Immature natural killer cell (primary cell): ENCODE measurements around the gene ULK1. TPM values are rescaled to one million over a fixed set of nuclear protein-coding genes. Genes with fewer than 3 reads are reported as not detected.
A peak's percentile ranks its signal among the peaks of the same experiment; 100 is the strongest.

Experiments
- DNase-seq, 3 donors: peaks; one replicate each; pipeline ENCODE4 v3.0.0; 2022; ENCODE audit warnings: mixed read lengths in 1 of 3
- H3K27ac Mint-ChIP-seq, 6 donors: one replicate each; pipeline ENCODE4 v1.8.0; 2020; ENCODE audit warnings: mixed read lengths in 6 of 6, mild to moderate bottlenecking in 5 of 6, inconsistent platforms in 4 of 6, moderate library complexity in 3 of 6
- H3K27me3 Mint-ChIP-seq, 3 donors: one replicate each; pipeline ENCODE4 v1.8.0; 2020 to 2021; ENCODE audit warnings: low read depth in 3 of 3, mild to moderate bottlenecking in 3 of 3, mixed read lengths in 3 of 3, moderate library complexity in 3 of 3, inconsistent platforms in 1 of 3
- H3K36me3 Mint-ChIP-seq, 3 donors: one replicate each; pipeline ENCODE4 v1.8.0; 2020; ENCODE audit warnings: mixed read lengths in 3 of 3, inconsistent platforms in 2 of 3, mild to moderate bottlenecking in 2 of 3
- H3K4me1 Mint-ChIP-seq, 2 donors: one replicate each; pipeline ENCODE4 v1.8.0; 2020; ENCODE audit warnings: inconsistent platforms in 2 of 2, mild to moderate bottlenecking in 2 of 2, mixed read lengths in 2 of 2, moderate library complexity in 1 of 2
- H3K4me3 Mint-ChIP-seq, 5 donors: one replicate each; pipeline ENCODE4 v1.8.0; 2020; ENCODE audit warnings: mild to moderate bottlenecking in 5 of 5, mixed read lengths in 5 of 5, inconsistent platforms in 3 of 5, moderate library complexity in 3 of 5
- H3K9me3 Mint-ChIP-seq, 6 donors: one replicate each; pipeline ENCODE4 v1.8.0; 2020; ENCODE audit warnings: mild to moderate bottlenecking in 6 of 6, mixed read lengths in 6 of 6, inconsistent platforms in 4 of 6, moderate library complexity in 3 of 6
- polyA plus RNA-seq, 3 donors: library from polyadenylated mRNA; unstranded; fragments of 300-500 nt; fragmentation: Illumina TruSeq; gene quantifications; one replicate each; pipeline ENCODE4 v1.2.3, GENCODE V29; 2021

The ULK1 gene
- polyA plus RNA-seq, 3 donors from 2014 or later: 0.36 to 1.2 TPM; not detected in 1

GRCh38 chr12:131902332-131903241 lies 8.2 kb downstream of the ULK1 start:
- Mint-ChIP-seq H3K4me1 (peaks cover 0 to 28% of the 10 kb centered on the region in 2 donors), H3K9me3 (no peaks in the 10 kb centered on the region), H3K36me3 (peaks cover 0 to 3% (median 0%) of the 10 kb centered on the region in 3 donors), H3K27me3 (peaks cover 0 to 2% (median 1%) of the 10 kb centered on the region in 3 donors), H3K27ac (no peak overlapping the region), H3K4me3 (no peak overlapping the region)
- DNase-seq: no peak

GRCh38 chr12:131903270-131904255 lies 9.1 kb downstream of the ULK1 start:
- Mint-ChIP-seq H3K9me3 (no peaks in the 10 kb centered on the region), H3K36me3 (peaks cover 0 to 3% (median 0%) of the 10 kb centered on the region in 3 donors)
- DNase-seq: no peak

GRCh38 chr12:131904346-131904745 lies 9.9 kb downstream of the ULK1 start:
- Mint-ChIP-seq H3K4me3 (no peak overlapping the region), H3K27me3 (peaks cover 0 to 2% (median 1%) of the 10 kb centered on the region in 3 donors), H3K36me3 (peaks cover 0 to 3% (median 0%) of the 10 kb centered on the region in 3 donors), H3K9me3 (no peaks in the 10 kb centered on the region), H3K4me1 (peaks cover 0 to 23% of the 10 kb centered on the region in 2 donors), H3K27ac (no peak overlapping the region)
- DNase-seq: no peak

More at GRCh38 chr12:131903270-131904255, 9.1 kb downstream of the ULK1 start:
- Mint-ChIP-seq H3K4me3 (no peak overlapping the region), H3K27ac (peak overlapping the region in 1 of 6 donors; percentile 50), H3K27me3 (peaks cover 0 to 2% (median 1%) of the 10 kb centered on the region in 3 donors), H3K4me1 (peaks cover 0 to 23% of the 10 kb centered on the region in 2 donors)

GRCh38 chr12:131905081-131905629 lies 10.7 kb downstream of the ULK1 start:
- H3K27me3 Mint-ChIP-seq: peaks cover 0 to 3% (median 2%) of the 10 kb centered on the region in 3 donors
- H3K27ac Mint-ChIP-seq: peak overlapping the region in 1 of 6 donors; percentile 46
- H3K36me3 Mint-ChIP-seq: peaks cover 0 to under 1% (median 0%) of the 10 kb centered on the region in 3 donors
- H3K4me1 Mint-ChIP-seq: peaks cover 0 to 22% of the 10 kb centered on the region in 2 donors
- H3K9me3 Mint-ChIP-seq: no peaks in the 10 kb centered on the region
- no peak for DNase-seq
- no peak overlapping the region for H3K4me3 Mint-ChIP-seq

GRCh38 chr12:131905630-131906091 lies 11.2 kb downstream of the ULK1 start:
- Mint-ChIP-seq H3K27me3 (peaks cover 0 to 3% (median 2%) of the 10 kb centered on the region in 3 donors), H3K4me1 (peaks cover 0 to 21% of the 10 kb centered on the region in 2 donors), H3K27ac (peak overlapping the region in 2 of 6 donors; percentile 40 to 46), H3K4me3 (no peak overlapping the region), H3K36me3 (no peaks in the 10 kb centered on the region), H3K9me3 (no peaks in the 10 kb centered on the region)
- no peak for DNase-seq

GRCh38 chr12:131907379-131908091 lies 13.1 kb downstream of the ULK1 start:
- Mint-ChIP-seq H3K4me1 (peaks cover 0 to 10% of the 10 kb centered on the region in 2 donors), H3K9me3 (no peaks in the 10 kb centered on the region), H3K27ac (no peak overlapping the region), H3K4me3 (no peak overlapping the region), H3K36me3 (no peaks in the 10 kb centered on the region), H3K27me3 (peaks cover 2 to 7% (median 2%) of the 10 kb centered on the region in 3 donors)
- DNase-seq: no peak

GRCh38 chr12:131908092-131909080 lies 14.0 kb downstream of the ULK1 start:
- DNase-seq: no peak
- Mint-ChIP-seq H3K36me3 (no peaks in the 10 kb centered on the region), H3K27ac (no peak overlapping the region), H3K9me3 (no peaks in the 10 kb centered on the region), H3K4me1 (peaks cover 0 to 7% of the 10 kb centered on the region in 2 donors), H3K4me3 (no peak overlapping the region), H3K27me3 (peaks cover 2 to 7% (median 2%) of the 10 kb centered on the region in 3 donors)

GRCh38 chr12:131909081-131909751 lies 14.8 kb downstream of the ULK1 start:
- H3K36me3 Mint-ChIP-seq: no peaks in the 10 kb centered on the region
- no peak overlapping the region for H3K27ac Mint-ChIP-seq
- H3K27me3 Mint-ChIP-seq: peaks cover 0 to 7% (median 2%) of the 10 kb centered on the region in 3 donors
- no peaks in the 10 kb centered on the region for H3K9me3 Mint-ChIP-seq
- H3K4me3 Mint-ChIP-seq: no peak overlapping the region
- DNase-seq: no peak
- H3K4me1 Mint-ChIP-seq: peaks cover 0 to 6% of the 10 kb centered on the region in 2 donors

- H3K4me3 Mint-ChIP-seq: no peak overlapping the region
- no peak overlapping the region for H3K27ac Mint-ChIP-seq
- no peaks in the 10 kb centered on the region for H3K36me3 Mint-ChIP-seq
- DNase-seq: no peak
- H3K9me3 Mint-ChIP-seq: no peaks in the 10 kb centered on the region
- H3K4me1 Mint-ChIP-seq: peaks cover 0 to 6% of the 10 kb centered on the region in 2 donors
- peaks cover 0 to 7% (median 2%) of the 10 kb centered on the region in 3 donors for H3K27me3 Mint-ChIP-seq
Measured at GRCh38 chr12:131909752-131910219, 15.4 kb downstream of the ULK1 start.

GRCh38 chr12:131910302-131911027 lies 16.0 kb downstream of the ULK1 start:
- Mint-ChIP-seq H3K4me1 (peaks cover 0 to 4% of the 10 kb centered on the region in 2 donors), H3K9me3 (no peaks in the 10 kb centered on the region), H3K36me3 (no peaks in the 10 kb centered on the region), H3K4me3 (no peak overlapping the region), H3K27me3 (peaks cover 0 to 7% (median 2%) of the 10 kb centered on the region in 3 donors), H3K27ac (no peak overlapping the region)
- DNase-seq: no peak
